ENCODE measurements around the gene EFL1. TPM values are rescaled to one million over a fixed set of nuclear protein-coding genes. Genes with fewer than 3 reads are reported as not detected.

Gene EFL1
- total and polyA plus RNA-seq, 10 of the 15 experiments (the other 5 are each of a cell fraction or from before 2014, with no cell fraction given) = 6.2 to 42.3 (median 24.7) TPM

GRCh38 chr15:82231233-82231632 lies 31.3 kb downstream of the EFL1 start (continued):
- TF ChIP-seq MLLT1 (IDR thresholded peaks at IDR 0.05) (no peak), POLR2A (IDR thresholded peaks at IDR 0.05; ENCODE audit: low read depth, low read length) (no peak), BHLHE40 (IDR thresholded peaks at IDR 0.05; ENCODE audit: borderline replicate concordance in 1 of 2, low read depth in 2 of 2, low read length in 1 of 2) (no peak)

- intact Hi-C loops (cut with micrococcal nuclease; ENCODE audit: unreplicated experiment) (no loop called here), in situ Hi-C loops (cut with MboI) (no loop called here)
- peaks cover 0 to 2% of the 10 kb centered on the region in 2 experiments; a peak in 3 of 4 replicates for H3K36me3 ChIP-seq (ENCODE audit: control insufficient read depth in 2 of 2, insufficient read depth in 2 of 2, low read length in 1 of 2)
- no peak overlapping the region for H3K4me2 ChIP-seq (ENCODE audit: control insufficient read depth, insufficient read depth)
- 97% methylated on average over 1 of the region's 1 CpG for WGBS (ENCODE audit: insufficient coverage, insufficient replicate concordance, low lambda C conversion rate, missing lambda C conversion rate)
- no peak overlapping the region for H3K9ac ChIP-seq (ENCODE audit: control insufficient read depth, insufficient read depth, low read length)
- no peaks in the 10 kb centered on the region for H3K79me2 ChIP-seq (ENCODE audit: control insufficient read depth, insufficient read depth, low read length)
- H3K4me3 ChIP-seq = no peak overlapping the region
- H4K20me1 ChIP-seq (ENCODE audit: control insufficient read depth, insufficient read depth) = no peaks in the 10 kb centered on the region
- ChIA-PET SMC1A (ENCODE audit: uncharacterized antibody, unreplicated experiment) (no interaction called here), CTCF (interaction anchor here (1.1 kb wide), 1 partner anchor 30 kb away, joined by 3 read pairs; no protein-coding TSS in a partner anchor), POLR2A (no interaction called here), RAD21 (ENCODE audit: unreplicated experiment) (no interaction called here)
- FAIRE-seq (no peak), ATAC-seq (no peak), DNase-seq (ENCODE audit: low read depth, low spot score) (no peak)
- no TSS peak for BruUV-seq (replicated peaks)
- H3K9me3 ChIP-seq (replicated peaks; ENCODE audit: control insufficient read depth, insufficient read depth, low read length) = no peaks in the 10 kb centered on the region
- no peaks in the 10 kb centered on the region for H3K4me1 ChIP-seq (ENCODE audit: control insufficient read depth, insufficient read depth, low read length)
- H3K27me3 ChIP-seq (replicated peaks in 1 of 2; ENCODE audit: control insufficient read depth in 2 of 2, insufficient read depth in 2 of 2, low read length in 1 of 2) = no peaks in the 10 kb centered on the region
- no peak overlapping the region for H3K27ac ChIP-seq (ENCODE audit: control insufficient read depth, insufficient read depth)
- no peak overlapping the region for H2AFZ ChIP-seq (ENCODE audit: control insufficient read depth, low read depth, low read length)
- TF ChIP-seq CHD2 (IDR thresholded peaks at IDR 0.05; ENCODE audit: borderline replicate concordance, low read depth, low read length) (no peak), PML (IDR thresholded peaks at IDR 0.05; ENCODE audit: low read length) (no peak), CEBPB (IDR thresholded peaks at IDR 0.05; ENCODE audit: borderline replicate concordance in 1 of 2, low read depth in 2 of 2, low read length in 2 of 2) (no peak)
Measured at GRCh38 chr15:82228750-82229149, 33.8 kb downstream of the EFL1 start.

Data from GM12878 (cell line).